ENCODE results near the gene LIN37.

LIN37 gene

GRCh38 chr19:35746531-35746930 lies 1.8 kb upstream of the LIN37 start:
- Histone ChIP-seq H4K91ac (ENCODE audit: low read depth, low read length, poor library complexity) (no peak overlapping the region), H3K4me2 (ENCODE audit: insufficient read depth, low read length, poor library complexity, severe bottlenecking) (no peak overlapping the region), H4K8ac (ENCODE audit: low read depth, low read length) (no peak overlapping the region), H3K36me3 (replicated peaks in 1 of 2; ENCODE audit: control insufficient read depth in 2 of 2, insufficient read depth in 2 of 2, low read length in 2 of 2) (peaks cover 6 to 8% of the 10 kb centered on the region in 2 donors), H2AK5ac (ENCODE audit: low read depth, low read length) (no peak overlapping the region), H3K23ac (ENCODE audit: low read depth, low read length, poor library complexity) (no peak overlapping the region), H2BK15ac (ENCODE audit: low read length) (no peak overlapping the region), H2AFZ (ENCODE audit: low read length) (no peak overlapping the region), H3K14ac (ENCODE audit: low read length) (no peak overlapping the region), H3K4me3 (ENCODE audit: low read length in 2 of 2) (peak overlapping the region in 1 of 2 donors; percentile 74), H3K27ac (replicated peaks; ENCODE audit: low read length) (no peak overlapping the region), H2BK12ac (ENCODE audit: low read length) (no peak overlapping the region), H3K18ac (ENCODE audit: low read length) (no peak overlapping the region), H3K27me3 (ENCODE audit: control insufficient read depth in 3 of 3, insufficient read depth in 3 of 3, low read depth in 1 of 3, low read length in 3 of 3) (no peaks in the 10 kb centered on the region), H3K79me1 (ENCODE audit: low read depth, low read length) (peaks cover 8% of the 10 kb centered on the region), H3K9ac (ENCODE audit: low read depth, low read length, poor library complexity) (no peak overlapping the region), H3K9me3 (replicated peaks in 1 of 2; ENCODE audit: control insufficient read depth in 2 of 2, insufficient read depth in 1 of 2, low read depth in 1 of 2, low read length in 2 of 2) (no peaks in the 10 kb centered on the region), H3K4me1 (ENCODE audit: control insufficient read depth in 2 of 2, insufficient read depth in 1 of 2, low read depth in 1 of 2, low read length in 2 of 2) (peaks cover 9 to 12% of the 10 kb centered on the region in 2 donors), H2BK5ac (ENCODE audit: low read length) (no peak overlapping the region), H2BK120ac (ENCODE audit: low read depth, low read length) (no peak overlapping the region), H3K4ac (ENCODE audit: low read length) (no peak overlapping the region)
- no peak for DNase-seq (ENCODE audit: low spot score)
- WGBS, 2 donors (ENCODE audit: extremely low coverage in 2 of 2, insufficient read length in 2 of 2, insufficient replicate concordance in 1 of 2) = no CpG with 5 or more reads among the region's 5 CpGs

GRCh38 chr19:35750167-35750566 lies 1.8 kb downstream of the LIN37 start:
- peaks cover 8% of the 10 kb centered on the region in 2 donors for H3K4me1 ChIP-seq (ENCODE audit: control insufficient read depth in 2 of 2, insufficient read depth in 1 of 2, low read depth in 1 of 2, low read length in 2 of 2)
- no peak overlapping the region for H3K23ac ChIP-seq (ENCODE audit: low read depth, low read length, poor library complexity)
- no peak for DNase-seq (ENCODE audit: low spot score)
- H3K18ac ChIP-seq (ENCODE audit: low read length) = no peak overlapping the region
- H2BK5ac ChIP-seq (ENCODE audit: low read length) = no peak overlapping the region
- H3K9ac ChIP-seq (ENCODE audit: low read depth, low read length, poor library complexity) = no peak overlapping the region
- no peak overlapping the region for H2BK15ac ChIP-seq (ENCODE audit: low read length)
- no CpG with 5 or more reads among the region's 5 CpGs for WGBS, 2 donors (ENCODE audit: extremely low coverage in 2 of 2, insufficient read length in 2 of 2, insufficient replicate concordance in 1 of 2)
- H2AK5ac ChIP-seq (ENCODE audit: low read depth, low read length) = peak overlapping the region; percentile 27
- no peak overlapping the region for H2BK120ac ChIP-seq (ENCODE audit: low read depth, low read length)
- no peak overlapping the region for H4K91ac ChIP-seq (ENCODE audit: low read depth, low read length, poor library complexity)
- no peak overlapping the region for H2BK12ac ChIP-seq (ENCODE audit: low read length)
- H3K4me2 ChIP-seq (ENCODE audit: insufficient read depth, low read length, poor library complexity, severe bottlenecking) = no peak overlapping the region
- H3K27ac ChIP-seq (replicated peaks; ENCODE audit: low read length) = no peak overlapping the region
- H3K4me3 ChIP-seq (ENCODE audit: low read length in 2 of 2) = peak overlapping the region in 1 of 2 donors; percentile 1
- no peak overlapping the region for H2AFZ ChIP-seq (ENCODE audit: low read length)
- no peak overlapping the region for H3K4ac ChIP-seq (ENCODE audit: low read length)
- peaks cover 7 to 27% of the 10 kb centered on the region in 2 donors for H3K36me3 ChIP-seq (replicated peaks in 1 of 2; ENCODE audit: control insufficient read depth in 2 of 2, insufficient read depth in 2 of 2, low read length in 2 of 2)
- H3K27me3 ChIP-seq (ENCODE audit: control insufficient read depth in 3 of 3, insufficient read depth in 3 of 3, low read depth in 1 of 3, low read length in 3 of 3) = peaks cover 0 to 2% (median 0%) of the 10 kb centered on the region in 3 experiments
- H3K79me1 ChIP-seq (ENCODE audit: low read depth, low read length) = peaks cover 7% of the 10 kb centered on the region
- H3K14ac ChIP-seq (ENCODE audit: low read length) = no peak overlapping the region
- no peak overlapping the region for H4K8ac ChIP-seq (ENCODE audit: low read depth, low read length)
- H3K9me3 ChIP-seq (replicated peaks in 1 of 2; ENCODE audit: control insufficient read depth in 2 of 2, insufficient read depth in 1 of 2, low read depth in 1 of 2, low read length in 2 of 2) = no peaks in the 10 kb centered on the region

- H2BK12ac ChIP-seq (ENCODE audit: low read length) = no peak overlapping the region
- no peak for DNase-seq (ENCODE audit: low spot score)
- H3K27ac ChIP-seq (replicated peaks; ENCODE audit: low read length) = no peak overlapping the region
Measured at GRCh38 chr19:35751839-35752745, 3.7 kb downstream of the LIN37 start.

GRCh38 chr19:35752746-35753350 lies 4.5 kb downstream of the LIN37 start:
- no CpG with 5 or more reads among the region's 20 CpGs for WGBS, 2 donors (ENCODE audit: extremely low coverage in 2 of 2, insufficient read length in 2 of 2, insufficient replicate concordance in 1 of 2)
- Histone ChIP-seq H3K9ac (ENCODE audit: low read depth, low read length, poor library complexity) (peak overlapping the region; percentile 0), H3K14ac (ENCODE audit: low read length) (no peak overlapping the region), H3K4ac (ENCODE audit: low read length) (no peak overlapping the region), H3K9me3 (replicated peaks in 1 of 2; ENCODE audit: control insufficient read depth in 2 of 2, insufficient read depth in 1 of 2, low read depth in 1 of 2, low read length in 2 of 2) (no peaks in the 10 kb centered on the region), H2BK12ac (ENCODE audit: low read length) (no peak overlapping the region), H2AFZ (ENCODE audit: low read length) (no peak overlapping the region), H3K23ac (ENCODE audit: low read depth, low read length, poor library complexity) (no peak overlapping the region), H2AK5ac (ENCODE audit: low read depth, low read length) (no peak overlapping the region), H3K18ac (ENCODE audit: low read length) (no peak overlapping the region), H2BK120ac (ENCODE audit: low read depth, low read length) (no peak overlapping the region), H3K79me1 (ENCODE audit: low read depth, low read length) (peaks cover 6% of the 10 kb centered on the region), H2BK15ac (ENCODE audit: low read length) (no peak overlapping the region), H3K36me3 (replicated peaks in 1 of 2; ENCODE audit: control insufficient read depth in 2 of 2, insufficient read depth in 2 of 2, low read length in 2 of 2) (peaks cover 7 to 27% of the 10 kb centered on the region in 2 donors), H3K4me3 (ENCODE audit: low read length in 2 of 2) (no peak overlapping the region), H2BK5ac (ENCODE audit: low read length) (peak overlapping the region; percentile 39), H3K4me2 (ENCODE audit: insufficient read depth, low read length, poor library complexity, severe bottlenecking) (no peak overlapping the region), H4K8ac (ENCODE audit: low read depth, low read length) (no peak overlapping the region), H3K27ac (replicated peaks; ENCODE audit: low read length) (no peak overlapping the region), H3K4me1 (ENCODE audit: control insufficient read depth in 2 of 2, insufficient read depth in 1 of 2, low read depth in 1 of 2, low read length in 2 of 2) (peaks cover 7 to 22% of the 10 kb centered on the region in 2 donors), H4K91ac (ENCODE audit: low read depth, low read length, poor library complexity) (no peak overlapping the region), H3K27me3 (ENCODE audit: control insufficient read depth in 3 of 3, insufficient read depth in 3 of 3, low read depth in 1 of 3, low read length in 3 of 3) (peaks cover 0 to 13% (median 3%) of the 10 kb centered on the region in 3 experiments)
- no peak for DNase-seq (ENCODE audit: low spot score)

More at GRCh38 chr19:35751839-35752745, 3.7 kb downstream of the LIN37 start:
- no CpG with 5 or more reads among the region's 14 CpGs for WGBS, 2 donors (ENCODE audit: extremely low coverage in 2 of 2, insufficient read length in 2 of 2, insufficient replicate concordance in 1 of 2)
- no peaks in the 10 kb centered on the region for H3K9me3 ChIP-seq (replicated peaks in 1 of 2; ENCODE audit: control insufficient read depth in 2 of 2, insufficient read depth in 1 of 2, low read depth in 1 of 2, low read length in 2 of 2)
- peak overlapping the region; percentile 39 for H2BK5ac ChIP-seq (ENCODE audit: low read length)
- H2AK5ac ChIP-seq (ENCODE audit: low read depth, low read length) = no peak overlapping the region
- no peak overlapping the region for H3K4me2 ChIP-seq (ENCODE audit: insufficient read depth, low read length, poor library complexity, severe bottlenecking)
- no peak overlapping the region for H3K18ac ChIP-seq (ENCODE audit: low read length)
- no peak overlapping the region for H2BK120ac ChIP-seq (ENCODE audit: low read depth, low read length)
- peaks cover 7 to 27% of the 10 kb centered on the region in 2 donors for H3K36me3 ChIP-seq (replicated peaks in 1 of 2; ENCODE audit: control insufficient read depth in 2 of 2, insufficient read depth in 2 of 2, low read length in 2 of 2)
- peaks cover 0 to 13% (median 3%) of the 10 kb centered on the region in 3 experiments for H3K27me3 ChIP-seq (ENCODE audit: control insufficient read depth in 3 of 3, insufficient read depth in 3 of 3, low read depth in 1 of 3, low read length in 3 of 3)
- H3K4ac ChIP-seq (ENCODE audit: low read length) = no peak overlapping the region
- H2AFZ ChIP-seq (ENCODE audit: low read length) = no peak overlapping the region
- no peak overlapping the region for H2BK15ac ChIP-seq (ENCODE audit: low read length)
- no peak overlapping the region for H3K9ac ChIP-seq (ENCODE audit: low read depth, low read length, poor library complexity)
- H3K79me1 ChIP-seq (ENCODE audit: low read depth, low read length) = peaks cover 6% of the 10 kb centered on the region
- no peak overlapping the region for H4K8ac ChIP-seq (ENCODE audit: low read depth, low read length)
- no peak overlapping the region for H3K4me3 ChIP-seq (ENCODE audit: low read length in 2 of 2)
- no peak overlapping the region for H3K14ac ChIP-seq (ENCODE audit: low read length)
- H4K91ac ChIP-seq (ENCODE audit: low read depth, low read length, poor library complexity) = no peak overlapping the region
- no peak overlapping the region for H3K23ac ChIP-seq (ENCODE audit: low read depth, low read length, poor library complexity)
- H3K4me1 ChIP-seq (ENCODE audit: control insufficient read depth in 2 of 2, insufficient read depth in 1 of 2, low read depth in 1 of 2, low read length in 2 of 2) = peaks cover 4 to 20% of the 10 kb centered on the region in 2 donors
